Measurements from ENCODE around the gene AOPEP.
"Not testable (repeated sequence)": the region's sequence is repeated elsewhere in the genome, so short reads cannot be mapped to it uniquely, and the experiment has no call there.

The AOPEP gene

GRCh38 chr9:94921656-94922055 lies 195.2 kb downstream of the AOPEP start:
- DNase-seq: no peak

GRCh38 chr9:94922098-94922607 lies 195.7 kb downstream of the AOPEP start:
- peak; percentile 96 for DNase-seq

GRCh38 chr9:94922691-94923107 lies 196.2 kb downstream of the AOPEP start:
- DNase-seq: no peak

GRCh38 chr9:94923326-94924089 lies 197.0 kb downstream of the AOPEP start:
- no peak for DNase-seq

- no peak for DNase-seq
Measured at GRCh38 chr9:94925751-94926430, 199.4 kb downstream of the AOPEP start.

GRCh38 chr9:94926431-94926800 lies 199.9 kb downstream of the AOPEP start:
- no peak for DNase-seq

- DNase-seq: no peak
Measured at GRCh38 chr9:94927048-94927761, 200.7 kb downstream of the AOPEP start.

GRCh38 chr9:94927762-94928670 lies 201.5 kb downstream of the AOPEP start:
- DNase-seq: peak; percentile 74

GRCh38 chr9:94928691-94929368 lies 202.3 kb downstream of the AOPEP start:
- DNase-seq: peak; percentile 67

- no peak for DNase-seq
Measured at GRCh38 chr9:94929369-94929756, 202.9 kb downstream of the AOPEP start.

GRCh38 chr9:94931036-94931633 lies 204.6 kb downstream of the AOPEP start:
- no peak for DNase-seq

GRCh38 chr9:94931740-94932139 lies 205.2 kb downstream of the AOPEP start:
- no peak for DNase-seq

- no peak for DNase-seq
Measured at GRCh38 chr9:94932652-94933510, 206.4 kb downstream of the AOPEP start.

GRCh38 chr9:94933511-94933828 lies 207.0 kb downstream of the AOPEP start:
- DNase-seq: peak; percentile 84

- no peak for DNase-seq
Measured at GRCh38 chr9:94934816-94935328, 208.4 kb downstream of the AOPEP start.

- no peak for DNase-seq
Measured at GRCh38 chr9:94935396-94935795, 208.9 kb downstream of the AOPEP start.

- DNase-seq: no peak
Measured at GRCh38 chr9:94936419-94936818, 209.9 kb downstream of the AOPEP start.

GRCh38 chr9:94937214-94937903 lies 210.9 kb downstream of the AOPEP start:
- peak; percentile 94 for DNase-seq

GRCh38 chr9:94938384-94938783 lies 211.9 kb downstream of the AOPEP start:
- no peak for DNase-seq

- DNase-seq: not testable (repeated sequence)
Measured at GRCh38 chr9:94940296-94940695, 213.8 kb downstream of the AOPEP start.

All from fibroblast of skin of right biceps (primary cell).